Measurements from ENCODE around the gene DDR2.
"Not testable (repeated sequence)": the region's sequence is repeated elsewhere in the genome, so short reads cannot be mapped to it uniquely, and the experiment has no call there.

The DDR2 gene

GRCh38 chr1:162721471-162721870, 89.2 kb downstream of the DDR2 start:
- DNase-seq (ENCODE audit: low read depth, low spot score) = no peak

GRCh38 chr1:162722036-162722435, 89.8 kb downstream of the DDR2 start:
- no peak for DNase-seq (ENCODE audit: low read depth, low spot score)

- no peak for DNase-seq (ENCODE audit: low read depth, low spot score)
Observed at GRCh38 chr1:162724583-162725120, 92.4 kb downstream of the DDR2 start.

GRCh38 chr1:162725301-162725837, 93.1 kb downstream of the DDR2 start:
- DNase-seq (ENCODE audit: low read depth, low spot score) = no peak

- no peak for DNase-seq (ENCODE audit: low read depth, low spot score)
Observed at GRCh38 chr1:162726555-162726954, 94.3 kb downstream of the DDR2 start.

- not testable (repeated sequence) for DNase-seq (ENCODE audit: low read depth, low spot score)
Observed at GRCh38 chr1:162727493-162727892, 95.2 kb downstream of the DDR2 start.

- DNase-seq (ENCODE audit: low read depth, low spot score) = no peak
Observed at GRCh38 chr1:162728573-162728972, 96.3 kb downstream of the DDR2 start.

- DNase-seq (ENCODE audit: low read depth, low spot score) = not testable (repeated sequence)
Observed at GRCh38 chr1:162729195-162729774, 97.0 kb downstream of the DDR2 start.

- DNase-seq (ENCODE audit: low read depth, low spot score) = no peak
Observed at GRCh38 chr1:162732094-162732493, 99.8 kb downstream of the DDR2 start.

GRCh38 chr1:162732566-162733335, 100.5 kb downstream of the DDR2 start:
- no peak for DNase-seq (ENCODE audit: low read depth, low spot score)

- no peak for DNase-seq (ENCODE audit: low read depth, low spot score)
Observed at GRCh38 chr1:162733336-162733590, 101.0 kb downstream of the DDR2 start.

GRCh38 chr1:162734047-162734446, 101.8 kb downstream of the DDR2 start:
- no peak for DNase-seq (ENCODE audit: low read depth, low spot score)

- no peak for DNase-seq (ENCODE audit: low read depth, low spot score)
Observed at GRCh38 chr1:162736184-162736583, 103.9 kb downstream of the DDR2 start.

GRCh38 chr1:162736633-162737067, 104.4 kb downstream of the DDR2 start:
- DNase-seq (ENCODE audit: low read depth, low spot score) = no peak

- no peak for DNase-seq (ENCODE audit: low read depth, low spot score)
Observed at GRCh38 chr1:162740755-162741154, 108.5 kb downstream of the DDR2 start.

- no peak for DNase-seq (ENCODE audit: low read depth, low spot score)
Observed at GRCh38 chr1:162741574-162741973, 109.3 kb downstream of the DDR2 start.

- DNase-seq (ENCODE audit: low read depth, low spot score) = not testable (repeated sequence)
Observed at GRCh38 chr1:162746264-162746942, 114.1 kb downstream of the DDR2 start.

GRCh38 chr1:162753001-162753658, 120.9 kb downstream of the DDR2 start:
- no peak for DNase-seq (ENCODE audit: low read depth, low spot score)

- no peak for DNase-seq (ENCODE audit: low read depth, low spot score)
Observed at GRCh38 chr1:162753998-162754585, 121.8 kb downstream of the DDR2 start.

- DNase-seq (ENCODE audit: low read depth, low spot score) = no peak
Observed at GRCh38 chr1:162755306-162755705, 123.0 kb downstream of the DDR2 start.

- DNase-seq (ENCODE audit: low read depth, low spot score) = no peak
Observed at GRCh38 chr1:162756523-162756922, 124.3 kb downstream of the DDR2 start.

- no peak for DNase-seq (ENCODE audit: low read depth, low spot score)
Observed at GRCh38 chr1:162757476-162757875, 125.2 kb downstream of the DDR2 start.
